ENCODE results near the gene PFKM. TPM values are rescaled to one million over a fixed set of nuclear protein-coding genes. Genes with fewer than 3 reads are reported as not detected.

The PFKM gene
- total and polyA plus RNA-seq, 4 experiments from 2014 or later, result 7.8 to 14.6 (median 10.9) TPM

GRCh38 chr12:48131517-48131916 lies 12.4 kb downstream of the PFKM start:
- no peak for DNase-seq
- H3K36me3 ChIP-seq (ENCODE audit: insufficient read depth, low read length), result peaks cover 40% of the 10 kb centered on the region
- no peaks in the 10 kb centered on the region for H3K27me3 ChIP-seq (ENCODE audit: insufficient read depth, low read length)
- Mint-ChIP-seq H3K27me3 (no peaks in the 10 kb centered on the region), H3K4me3 (no peak overlapping the region), H3K9me3 (peaks cover 0 to 2% (median 0%) of the 10 kb centered on the region in 8 donors), H3K27ac (no peak overlapping the region), H3K4me1 (no peaks in the 10 kb centered on the region), H3K36me3 (peaks cover 40 to 51% of the 10 kb centered on the region in 2 donors)
- no peak overlapping the region for H3K27ac ChIP-seq (ENCODE audit: low read depth, low read length)
- H3K4me3 ChIP-seq (ENCODE audit: low read length in 2 of 2), result no peak overlapping the region
- H3K9me3 ChIP-seq (ENCODE audit: control insufficient read depth in 1 of 2, low read length in 2 of 2), result no peaks in the 10 kb centered on the region
- ChIA-PET CTCF (ENCODE audit: partially characterized antibody) (no interaction called here), POLR2A (ENCODE audit: partially characterized antibody) (no interaction called here)
- H3K4me1 ChIP-seq (ENCODE audit: insufficient read depth, low read length), result no peaks in the 10 kb centered on the region
- intact Hi-C loops (cut with micrococcal nuclease), result no loop called here

- Mint-ChIP-seq H3K27ac (no peak overlapping the region), H3K4me3 (no peak overlapping the region), H3K9me3 (no peaks in the 10 kb centered on the region), H3K36me3 (peaks cover 41 to 48% of the 10 kb centered on the region in 2 donors), H3K27me3 (no peaks in the 10 kb centered on the region), H3K4me1 (no peaks in the 10 kb centered on the region)
- DNase-seq, result no peak
- ChIA-PET CTCF (ENCODE audit: partially characterized antibody) (interaction anchor here (1.3 kb wide), 1 partner anchor 15 kb away, joined by 3 read pairs; no protein-coding TSS in a partner anchor), POLR2A (ENCODE audit: partially characterized antibody) (interaction anchor here (0.6 kb wide), 1 partner anchor 589 kb away, joined by 3 read pairs; no protein-coding TSS in a partner anchor)
- no peak overlapping the region for H3K4me3 ChIP-seq (ENCODE audit: low read length in 2 of 2)
- no peaks in the 10 kb centered on the region for H3K4me1 ChIP-seq (ENCODE audit: insufficient read depth, low read length)
- no peaks in the 10 kb centered on the region for H3K27me3 ChIP-seq (ENCODE audit: insufficient read depth, low read length)
- no peak overlapping the region for H3K27ac ChIP-seq (ENCODE audit: low read depth, low read length)
- peaks cover 40% of the 10 kb centered on the region for H3K36me3 ChIP-seq (ENCODE audit: insufficient read depth, low read length)
- no peaks in the 10 kb centered on the region for H3K9me3 ChIP-seq (ENCODE audit: control insufficient read depth in 1 of 2, low read length in 2 of 2)
- intact Hi-C loops (cut with micrococcal nuclease), result no loop called here
These were observed 13.7 kb downstream of the PFKM start for GRCh38 chr12:48132826-48133225.

DNA sequence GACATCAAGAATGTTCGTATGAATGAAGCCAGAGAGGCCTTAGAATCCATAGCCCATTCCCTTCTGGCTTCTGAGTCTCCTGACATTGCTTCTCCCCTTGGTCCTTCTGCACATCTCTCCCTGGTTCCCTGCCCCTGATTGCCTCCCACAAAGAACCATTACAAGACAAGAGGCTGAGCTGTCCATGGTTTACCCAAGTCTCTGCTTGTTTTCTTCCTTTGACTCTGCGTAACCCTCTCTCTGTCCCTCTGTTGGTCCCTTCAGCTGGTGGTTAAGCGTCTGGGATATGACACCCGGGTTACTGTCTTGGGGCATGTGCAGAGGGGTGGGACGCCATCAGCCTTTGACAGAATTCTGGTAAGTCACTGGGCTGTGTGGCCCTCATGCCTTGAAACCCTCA lies 15.9 kb downstream of the PFKM start:
- H3K27me3 Mint-ChIP-seq, result no peaks in the 10 kb centered on the region
- Histone ChIP-seq H3K9me3 (ENCODE audit: control insufficient read depth in 1 of 2, low read length in 2 of 2) (no peaks in the 10 kb centered on the region), H3K27ac (ENCODE audit: low read depth, low read length) (no peak overlapping the region), H3K4me3 (ENCODE audit: low read length in 2 of 2) (no peak overlapping the region), H3K36me3 (ENCODE audit: insufficient read depth, low read length) (peaks cover 40% of the 10 kb centered on the region), H3K27me3 (ENCODE audit: insufficient read depth, low read length) (no peaks in the 10 kb centered on the region), H3K4me1 (ENCODE audit: insufficient read depth, low read length) (no peaks in the 10 kb centered on the region)
- H3K4me3 Mint-ChIP-seq, result no peak overlapping the region
- DNase-seq, result no peak
- no peaks in the 10 kb centered on the region for H3K4me1 Mint-ChIP-seq
- ChIA-PET POLR2A (ENCODE audit: partially characterized antibody) (no interaction called here), CTCF (ENCODE audit: partially characterized antibody) (no interaction called here)
- peaks cover 40 to 46% of the 10 kb centered on the region in 2 donors for H3K36me3 Mint-ChIP-seq
- no peaks in the 10 kb centered on the region for H3K9me3 Mint-ChIP-seq
- intact Hi-C loops (cut with micrococcal nuclease), result no loop called here
- peak overlapping the region in 2 of 7 donors; percentile 15 to 35 for H3K27ac Mint-ChIP-seq

- CTCF ChIA-PET (ENCODE audit: partially characterized antibody), result interaction anchor here (1.1 to 2.3 kb wide), 2 partner anchors 9 to 14 kb away, joined by 4 to 6 read pairs; partner anchors contain the start of gene ASB8
- H3K27ac Mint-ChIP-seq, result peak overlapping the region in 3 of 7 donors; percentile 0 to 57 (median 45)
- H3K4me3 Mint-ChIP-seq, result no peak overlapping the region
These were observed 23.9 kb downstream of the PFKM start for GRCh38 chr12:48142818-48143674.

GRCh38 chr12:48143898-48144297 lies 24.7 kb downstream of the PFKM start:
- no peaks in the 10 kb centered on the region for H3K27me3 ChIP-seq (ENCODE audit: insufficient read depth, low read length)
- no peaks in the 10 kb centered on the region for H3K4me1 ChIP-seq (ENCODE audit: insufficient read depth, low read length)
- peaks cover 0 to 1% (median 0%) of the 10 kb centered on the region in 4 donors for H3K4me1 Mint-ChIP-seq
- H3K27ac ChIP-seq (ENCODE audit: low read depth, low read length), result no peak overlapping the region
- POLR2A ChIA-PET (ENCODE audit: partially characterized antibody), result interaction anchor here (1.1 kb wide), 1 partner anchor 14 kb away, joined by 3 read pairs; the partner anchor contains the start of gene ASB8
- no peak for DNase-seq
- peaks cover 26% of the 10 kb centered on the region for H3K36me3 ChIP-seq (ENCODE audit: insufficient read depth, low read length)
- CTCF ChIA-PET (ENCODE audit: partially characterized antibody), result interaction anchor here (2.3 kb wide), 1 partner anchor 13 kb away, joined by 6 read pairs; the partner anchor contains the start of gene ASB8
- H3K9me3 ChIP-seq (ENCODE audit: control insufficient read depth in 1 of 2, low read length in 2 of 2), result no peaks in the 10 kb centered on the region
- no peak overlapping the region for H3K4me3 ChIP-seq (ENCODE audit: low read length in 2 of 2)
- intact Hi-C loops (cut with micrococcal nuclease), result no loop called here
- H3K27ac Mint-ChIP-seq, result peak overlapping the region in 2 of 7 donors; percentile 2 to 73
- H3K36me3 Mint-ChIP-seq, result peaks cover 48 to 64% of the 10 kb centered on the region in 2 donors
- no peaks in the 10 kb centered on the region for H3K27me3 Mint-ChIP-seq
- no peaks in the 10 kb centered on the region for H3K9me3 Mint-ChIP-seq
- H3K4me3 Mint-ChIP-seq, result no peak overlapping the region

More at GRCh38 chr12:48142818-48143674, 23.9 kb downstream of the PFKM start:
- Mint-ChIP-seq H3K27me3 (no peaks in the 10 kb centered on the region), H3K9me3 (no peaks in the 10 kb centered on the region), H3K4me1 (peaks cover 0 to 1% (median 0%) of the 10 kb centered on the region in 4 donors), H3K36me3 (peaks cover 44 to 56% of the 10 kb centered on the region in 2 donors)
- Histone ChIP-seq H3K4me3 (ENCODE audit: low read length in 2 of 2) (no peak overlapping the region), H3K4me1 (ENCODE audit: insufficient read depth, low read length) (no peaks in the 10 kb centered on the region), H3K36me3 (ENCODE audit: insufficient read depth, low read length) (peaks cover 20% of the 10 kb centered on the region), H3K27me3 (ENCODE audit: insufficient read depth, low read length) (no peaks in the 10 kb centered on the region), H3K27ac (ENCODE audit: low read depth, low read length) (no peak overlapping the region), H3K9me3 (ENCODE audit: control insufficient read depth in 1 of 2, low read length in 2 of 2) (no peaks in the 10 kb centered on the region)
- intact Hi-C loops (cut with micrococcal nuclease), result no loop called here
- DNase-seq, result no peak
- POLR2A ChIA-PET (ENCODE audit: partially characterized antibody), result no interaction called here

DNA sequence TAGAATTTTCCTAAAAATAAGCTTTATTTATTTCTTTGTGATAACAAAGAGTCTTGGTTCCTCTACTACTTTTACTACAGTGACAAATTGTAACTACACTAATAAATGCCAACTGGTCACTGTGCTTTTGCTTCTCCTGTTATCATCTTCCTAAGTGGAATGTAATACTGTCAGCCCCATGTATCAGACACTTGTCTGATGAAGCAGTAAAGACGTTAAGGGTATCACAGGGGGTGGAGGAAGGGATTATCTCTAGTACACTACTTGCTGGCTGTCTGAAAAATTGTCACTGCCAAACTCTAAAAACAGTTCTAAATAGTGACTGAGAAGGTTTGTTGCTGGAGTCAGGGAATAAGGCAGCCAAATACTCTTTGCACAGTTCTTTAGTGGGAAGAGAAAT lies 26.8 kb downstream of the PFKM start:
- H3K27me3 ChIP-seq (ENCODE audit: insufficient read depth, low read length), result no peaks in the 10 kb centered on the region
- H3K36me3 ChIP-seq (ENCODE audit: insufficient read depth, low read length), result peaks cover 46% of the 10 kb centered on the region
- H3K4me3 ChIP-seq (ENCODE audit: low read length in 2 of 2), result no peak overlapping the region
- H3K4me1 ChIP-seq (ENCODE audit: insufficient read depth, low read length), result no peaks in the 10 kb centered on the region
- intact Hi-C loops (cut with micrococcal nuclease), result no loop called here
- ChIA-PET POLR2A (ENCODE audit: partially characterized antibody) (interaction anchor here (0.8 to 1.2 kb wide), 2 partner anchors 12 to 40 kb away, joined by 3 read pairs; partner anchors contain the start of genes ASB8 and SENP1), CTCF (ENCODE audit: partially characterized antibody) (interaction anchor here (1.5 kb wide), 1 partner anchor 43 kb away, joined by 4 read pairs; no protein-coding TSS in a partner anchor)
- H3K27ac ChIP-seq (ENCODE audit: low read depth, low read length), result no peak overlapping the region
- H3K27me3 Mint-ChIP-seq, result no peaks in the 10 kb centered on the region
- no peaks in the 10 kb centered on the region for H3K9me3 ChIP-seq (ENCODE audit: control insufficient read depth in 1 of 2, low read length in 2 of 2)
- H3K9me3 Mint-ChIP-seq, result no peaks in the 10 kb centered on the region
- peaks cover 65 to 78% of the 10 kb centered on the region in 2 donors for H3K36me3 Mint-ChIP-seq
- peaks cover 0 to 3% (median 0%) of the 10 kb centered on the region in 4 donors for H3K4me1 Mint-ChIP-seq
- H3K27ac Mint-ChIP-seq, result no peak overlapping the region
- no peak overlapping the region for H3K4me3 Mint-ChIP-seq
- DNase-seq, result no peak

DNA sequence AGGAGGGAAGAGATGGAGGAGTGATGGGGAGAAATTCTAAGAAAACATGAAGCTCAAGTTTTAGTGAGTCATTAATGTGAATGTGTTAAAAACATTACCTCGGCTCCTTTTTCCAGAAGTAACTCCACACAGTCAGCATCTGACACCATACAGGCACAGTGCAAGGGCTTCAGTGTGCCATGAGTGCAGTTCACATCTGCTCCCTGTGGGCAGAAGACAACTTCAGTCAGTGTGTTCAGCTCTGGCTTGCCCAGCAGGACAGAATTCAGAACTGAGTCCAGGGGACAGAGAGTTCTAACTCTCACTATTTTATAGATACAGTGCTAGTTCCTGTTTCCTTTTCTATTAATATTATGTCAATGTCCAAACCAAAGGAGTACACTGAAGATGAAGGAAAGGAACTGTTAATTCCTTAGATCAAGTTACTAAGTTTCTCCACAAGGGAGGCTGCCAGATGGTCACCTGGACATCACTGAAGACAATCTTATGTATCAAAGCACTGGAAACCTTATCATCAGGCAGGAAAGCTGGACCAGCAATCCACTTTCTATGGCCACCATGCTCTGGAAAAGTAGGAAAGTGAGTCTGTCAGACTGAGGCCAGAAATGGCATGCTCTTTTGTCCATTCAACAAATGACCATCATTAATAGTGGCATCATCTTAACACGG lies 32.1 kb downstream of the PFKM start:
- DNase-seq, result no peak
- no peak overlapping the region for H3K4me3 Mint-ChIP-seq
- no peaks in the 10 kb centered on the region for H3K27me3 Mint-ChIP-seq
- Histone ChIP-seq H3K27me3 (ENCODE audit: insufficient read depth, low read length) (no peaks in the 10 kb centered on the region), H3K36me3 (ENCODE audit: insufficient read depth, low read length) (peaks cover 48% of the 10 kb centered on the region), H3K9me3 (ENCODE audit: control insufficient read depth in 1 of 2, low read length in 2 of 2) (no peaks in the 10 kb centered on the region), H3K4me3 (ENCODE audit: low read length in 2 of 2) (no peak overlapping the region), H3K27ac (ENCODE audit: low read depth, low read length) (no peak overlapping the region), H3K4me1 (ENCODE audit: insufficient read depth, low read length) (peaks cover 9% of the 10 kb centered on the region)
- H3K27ac Mint-ChIP-seq, result peak overlapping the region in 1 of 7 donors; percentile 74
- ChIA-PET CTCF (ENCODE audit: partially characterized antibody) (interaction anchor here (1.4 to 1.6 kb wide), 2 partner anchors 8 to 38 kb away, joined by 4 to 5 read pairs; no protein-coding TSS in a partner anchor), POLR2A (ENCODE audit: partially characterized antibody) (interaction anchor here (1.8 kb wide), 1 partner anchor 32 kb away, joined by 4 read pairs; no protein-coding TSS in a partner anchor)
- peaks cover 11 to 21% (median 14%) of the 10 kb centered on the region in 4 donors for H3K4me1 Mint-ChIP-seq
- no peaks in the 10 kb centered on the region for H3K9me3 Mint-ChIP-seq
- H3K36me3 Mint-ChIP-seq, result peaks cover 41 to 64% of the 10 kb centered on the region in 2 donors
- intact Hi-C loops (cut with micrococcal nuclease), result no loop called here
